Lower leg skin (tissue), 3 donors: ENCODE results near the gene MTARC1.

Experiments used
- POLR2A ChIP-seq, 2 donors: fragments of 450-650 bp; IDR thresholded peaks; one replicate each; pipeline ENCODE4 v1.6.1; 2016 to 2017; ENCODE audit warnings: antibody characterized with exemption in 2 of 2, mild to moderate bottlenecking in 1 of 2, moderate library complexity in 1 of 2
- TF ChIP-seq, protein P1 (sequence below), 3 donors: fragments of 450-650 bp; IDR thresholded peaks; one replicate each; pipeline ENCODE4 v1.5.1; 2016; ENCODE audit warnings: antibody characterized with exemption in 3 of 3, mild to moderate bottlenecking in 3 of 3, moderate library complexity in 2 of 3

DNA sequence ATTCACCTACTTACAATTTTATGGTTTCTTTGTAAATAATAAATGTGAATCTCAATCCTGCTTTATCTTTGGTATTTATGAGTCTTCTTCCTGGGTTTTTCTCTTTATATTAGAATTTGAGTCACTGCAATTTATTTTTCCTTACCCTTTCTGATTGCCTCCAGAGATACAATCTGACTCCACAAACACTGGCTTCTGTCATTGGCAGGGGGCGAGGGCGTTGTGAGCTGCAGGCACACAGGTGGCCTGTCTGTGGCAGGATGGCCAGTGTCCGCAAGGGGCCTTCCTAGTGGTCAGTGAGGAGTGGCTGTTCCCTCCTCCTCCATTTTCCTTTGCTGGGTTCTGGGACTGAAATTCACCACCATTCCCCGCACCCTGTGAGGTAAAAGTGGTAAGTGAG, 2.0 kb upstream of the MTARC1 start:
- TF ChIP-seq, protein P1, sequence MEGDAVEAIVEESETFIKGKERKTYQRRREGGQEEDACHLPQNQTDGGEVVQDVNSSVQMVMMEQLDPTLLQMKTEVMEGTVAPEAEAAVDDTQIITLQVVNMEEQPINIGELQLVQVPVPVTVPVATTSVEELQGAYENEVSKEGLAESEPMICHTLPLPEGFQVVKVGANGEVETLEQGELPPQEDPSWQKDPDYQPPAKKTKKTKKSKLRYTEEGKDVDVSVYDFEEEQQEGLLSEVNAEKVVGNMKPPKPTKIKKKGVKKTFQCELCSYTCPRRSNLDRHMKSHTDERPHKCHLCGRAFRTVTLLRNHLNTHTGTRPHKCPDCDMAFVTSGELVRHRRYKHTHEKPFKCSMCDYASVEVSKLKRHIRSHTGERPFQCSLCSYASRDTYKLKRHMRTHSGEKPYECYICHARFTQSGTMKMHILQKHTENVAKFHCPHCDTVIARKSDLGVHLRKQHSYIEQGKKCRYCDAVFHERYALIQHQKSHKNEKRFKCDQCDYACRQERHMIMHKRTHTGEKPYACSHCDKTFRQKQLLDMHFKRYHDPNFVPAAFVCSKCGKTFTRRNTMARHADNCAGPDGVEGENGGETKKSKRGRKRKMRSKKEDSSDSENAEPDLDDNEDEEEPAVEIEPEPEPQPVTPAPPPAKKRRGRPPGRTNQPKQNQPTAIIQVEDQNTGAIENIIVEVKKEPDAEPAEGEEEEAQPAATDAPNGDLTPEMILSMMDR (IDR thresholded peaks at IDR 0.05), result no peak
- TF ChIP-seq POLR2A (IDR thresholded peaks at IDR 0.05), result no peak
